SH-SY5Y (cell line): ENCODE measurements around the gene VEZT.

ENCODE experiments used
- GATA2 ChIP-seq: IDR thresholded peaks from 2 replicates; pipeline ENCODE4 v1.6.1; 2011; ENCODE audit warnings: mild to moderate bottlenecking, low read depth, low read length
- GATA3 ChIP-seq: IDR thresholded peaks from 2 replicates; pipeline ENCODE4 v1.6.1; 2011; ENCODE audit warnings: low read depth, mild to moderate bottlenecking, low read length, moderate library complexity

DNA sequence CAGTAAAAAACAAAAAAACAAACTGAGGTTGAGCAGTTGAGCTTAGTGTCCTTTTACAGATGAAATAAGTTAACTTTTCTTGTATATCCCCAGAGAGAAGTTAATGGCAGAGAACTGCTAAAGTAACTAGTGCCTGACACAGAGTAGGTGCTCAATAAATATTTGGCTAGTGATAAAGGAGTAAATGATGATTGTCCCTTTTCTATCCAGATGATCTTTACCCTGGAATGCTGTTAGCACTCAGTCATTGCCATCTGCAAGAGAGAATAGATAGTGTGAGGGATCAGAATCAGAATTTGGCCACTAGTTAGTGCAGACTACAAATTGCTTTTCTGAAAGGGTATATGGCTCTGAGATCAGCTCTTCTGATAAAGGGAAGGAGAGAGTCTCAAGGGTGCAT, 21.6 kb downstream of the VEZT start:
- TF ChIP-seq GATA3 (no peak), GATA2 (no peak)
